PC-9 (cell line): ENCODE measurements around the gene WNT9A. TPM values are rescaled to one million over a fixed set of nuclear protein-coding genes. Genes with fewer than 3 reads are reported as not detected.

Source experiments
- BruUV-seq: library from RNA; stranded (reverse); fragments of 400-500 nt; replicated peaks from 2 replicates; lab custom pipeline; 2021; lab: Mats Ljungman, UMichigan
- CTCF ChIA-PET: fragments of 300-600 bp; sonication (Branson Sonifier 250); formaldehyde crosslinking; loops from one replicate; lab custom pipeline; 2022; ENCODE audit warnings: antibody characterized with exemption; lab: Charles Lee
- POLR2A ChIA-PET: fragments of 300-600 bp; sonication (Branson Sonifier 250); formaldehyde crosslinking; loops from one replicate; lab custom pipeline; 2022; ENCODE audit warnings: antibody characterized with exemption; ENCODE audit not compliant: unreplicated experiment; lab: Charles Lee
- DNase-seq, 2 experiments: peaks; one replicate each; pipeline versions ENCODE4 v3.0.0 to v3.0.0-alpha.2; 2015 to 2022; ENCODE audit warnings: mixed read lengths in 1 of 2
- H2AFZ ChIP-seq: fragments of 200-600 bp; sonication (generic); 2 replicates; pipeline ENCODE4 v1.8.1; 2017; ENCODE audit warnings: antibody characterized with exemption
- H3F3A ChIP-seq: fragments of 200-600 bp; sonication (generic); 2 replicates; pipeline ENCODE4 v1.8.1; 2017; ENCODE audit warnings: antibody characterized with exemption, mild to moderate bottlenecking, low read depth; ENCODE audit not compliant: insufficient read depth
- H3K27ac ChIP-seq: fragments of 200-600 bp; sonication (generic); 2 replicates; pipeline ENCODE4 v1.6.1; 2016; ENCODE audit warnings: mixed run types
- H3K27me3 ChIP-seq: fragments of 200-600 bp; sonication (generic); 2 replicates; pipeline ENCODE4 v1.6.1; 2016; ENCODE audit warnings: low read depth, mixed run types; ENCODE audit not compliant: insufficient read depth
- H3K36me3 ChIP-seq: fragments of 200-600 bp; sonication (generic); 2 replicates; pipeline ENCODE4 v1.6.1; 2016; ENCODE audit warnings: low read depth, mixed run types
- H3K4me1 ChIP-seq: fragments of 200-600 bp; sonication (generic); replicated peaks from 2 replicates; pipeline ENCODE4 v1.6.1; 2016; ENCODE audit warnings: mixed run types; ENCODE audit not compliant: insufficient read depth
- H3K4me2 ChIP-seq: fragments of 200-600 bp; sonication (generic); 2 replicates; pipeline ENCODE4 v1.6.1; 2017; ENCODE audit warnings: mixed run types
- H3K4me3 ChIP-seq: fragments of 200-600 bp; sonication (generic); 2 replicates; pipeline ENCODE4 v1.6.1; 2016; ENCODE audit warnings: mixed run types
- H3K79me2 ChIP-seq: fragments of 200-600 bp; sonication (generic); 2 replicates; pipeline ENCODE4 v1.6.1; 2017; ENCODE audit warnings: low read depth, mixed run types
- H3K9me2 ChIP-seq: fragments of 200-600 bp; sonication (generic); 2 replicates; pipeline ENCODE4 v1.8.1; 2017; ENCODE audit warnings: mild to moderate bottlenecking; ENCODE audit not compliant: insufficient read depth
- H3K9me3 ChIP-seq: fragments of 200-600 bp; sonication (generic); 2 replicates; pipeline ENCODE4 v1.8.1; 2016; ENCODE audit warnings: low read depth; ENCODE audit not compliant: insufficient read depth
- H4K20me1 ChIP-seq: fragments of 200-600 bp; sonication (generic); 2 replicates; pipeline ENCODE4 v1.8.1; 2017; ENCODE audit not compliant: insufficient read depth
- EZH2 ChIP-seq: fragments of 200-600 bp; sonication (generic); IDR thresholded peaks from 2 replicates; pipeline ENCODE4 v1.8.0; 2017; ENCODE audit warnings: antibody characterized with exemption, low read depth
- intact Hi-C: fragments of 100-400 bp; cut with micrococcal nuclease; formaldehyde crosslinking; loops from one replicate; pipeline ENCODE4 v1.10.0; 2022; ENCODE audit not compliant: unreplicated experiment
- total RNA-seq: library from RNA; stranded (reverse); gene quantifications from 2 replicates; pipeline ENCODE4 v1.2.3, GENCODE V29; 2021
- TF ChIP-seq, protein P1 (sequence below): fragments of 200-600 bp; sonication (generic); conservative IDR thresholded peaks from 2 replicates; pipeline ENCODE4 v1.6.1; 2017; ENCODE audit warnings: mixed run types, antibody characterized with exemption, mild to moderate bottlenecking, moderate library complexity

WNT9A gene
- total RNA-seq, 1 experiment from 2014 or later, result 42.4 TPM

DNA sequence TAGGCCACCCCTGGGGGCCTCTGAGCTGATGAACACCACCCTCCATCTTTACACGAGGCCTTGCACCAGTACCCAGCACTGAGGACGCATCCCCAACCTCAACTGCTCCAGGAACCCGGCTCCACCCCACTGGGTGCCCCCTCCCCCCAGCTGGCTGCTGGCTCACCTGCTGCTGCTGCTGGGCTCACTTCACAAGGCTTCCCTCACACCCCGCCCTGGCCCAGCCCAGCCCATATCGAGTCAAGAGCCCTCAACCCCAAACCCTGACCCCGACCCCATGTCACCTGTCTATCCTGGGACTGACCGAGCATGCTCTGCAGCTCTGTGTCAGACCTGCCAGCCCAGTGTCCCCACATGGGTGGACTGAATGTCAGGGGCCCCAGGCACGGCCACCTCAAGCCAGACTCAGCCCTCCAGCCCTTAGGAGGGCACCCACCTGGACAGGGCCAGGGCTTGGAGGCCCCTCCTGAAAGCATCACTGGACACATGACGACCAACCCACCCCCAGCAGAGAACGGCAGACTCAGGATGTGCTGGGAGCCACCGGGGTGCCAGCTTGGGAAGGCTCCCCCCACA is 21.4 kb downstream of the WNT9A start:
- TF ChIP-seq, protein P1, sequence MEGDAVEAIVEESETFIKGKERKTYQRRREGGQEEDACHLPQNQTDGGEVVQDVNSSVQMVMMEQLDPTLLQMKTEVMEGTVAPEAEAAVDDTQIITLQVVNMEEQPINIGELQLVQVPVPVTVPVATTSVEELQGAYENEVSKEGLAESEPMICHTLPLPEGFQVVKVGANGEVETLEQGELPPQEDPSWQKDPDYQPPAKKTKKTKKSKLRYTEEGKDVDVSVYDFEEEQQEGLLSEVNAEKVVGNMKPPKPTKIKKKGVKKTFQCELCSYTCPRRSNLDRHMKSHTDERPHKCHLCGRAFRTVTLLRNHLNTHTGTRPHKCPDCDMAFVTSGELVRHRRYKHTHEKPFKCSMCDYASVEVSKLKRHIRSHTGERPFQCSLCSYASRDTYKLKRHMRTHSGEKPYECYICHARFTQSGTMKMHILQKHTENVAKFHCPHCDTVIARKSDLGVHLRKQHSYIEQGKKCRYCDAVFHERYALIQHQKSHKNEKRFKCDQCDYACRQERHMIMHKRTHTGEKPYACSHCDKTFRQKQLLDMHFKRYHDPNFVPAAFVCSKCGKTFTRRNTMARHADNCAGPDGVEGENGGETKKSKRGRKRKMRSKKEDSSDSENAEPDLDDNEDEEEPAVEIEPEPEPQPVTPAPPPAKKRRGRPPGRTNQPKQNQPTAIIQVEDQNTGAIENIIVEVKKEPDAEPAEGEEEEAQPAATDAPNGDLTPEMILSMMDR, result no peak
- no peak for TF ChIP-seq EZH2
- POLR2A ChIA-PET, result interaction anchor here (0.6 kb wide), 1 partner anchor 10 kb away, joined by 3 read pairs; no protein-coding TSS in a partner anchor
- H3K79me2 ChIP-seq, result no peaks in the 10 kb centered on the region
- H3K4me3 ChIP-seq, result no peak overlapping the region
- no peaks in the 10 kb centered on the region for H3F3A ChIP-seq
- no peak overlapping the region for H3K27ac ChIP-seq
- no TSS peak for BruUV-seq
- H4K20me1 ChIP-seq, result no peaks in the 10 kb centered on the region
- intact Hi-C loops, result no loop called here
- no peaks in the 10 kb centered on the region for H3K27me3 ChIP-seq
- CTCF ChIA-PET, result no interaction called here
- H3K4me2 ChIP-seq, result no peak overlapping the region
- DNase-seq, result no peak
- H2AFZ ChIP-seq, result no peak overlapping the region
- H3K9me3 ChIP-seq, result no peaks in the 10 kb centered on the region
- H3K4me1 ChIP-seq, result no peaks in the 10 kb centered on the region
- H3K9me2 ChIP-seq, result no peaks in the 10 kb centered on the region
- no peaks in the 10 kb centered on the region for H3K36me3 ChIP-seq

DNA sequence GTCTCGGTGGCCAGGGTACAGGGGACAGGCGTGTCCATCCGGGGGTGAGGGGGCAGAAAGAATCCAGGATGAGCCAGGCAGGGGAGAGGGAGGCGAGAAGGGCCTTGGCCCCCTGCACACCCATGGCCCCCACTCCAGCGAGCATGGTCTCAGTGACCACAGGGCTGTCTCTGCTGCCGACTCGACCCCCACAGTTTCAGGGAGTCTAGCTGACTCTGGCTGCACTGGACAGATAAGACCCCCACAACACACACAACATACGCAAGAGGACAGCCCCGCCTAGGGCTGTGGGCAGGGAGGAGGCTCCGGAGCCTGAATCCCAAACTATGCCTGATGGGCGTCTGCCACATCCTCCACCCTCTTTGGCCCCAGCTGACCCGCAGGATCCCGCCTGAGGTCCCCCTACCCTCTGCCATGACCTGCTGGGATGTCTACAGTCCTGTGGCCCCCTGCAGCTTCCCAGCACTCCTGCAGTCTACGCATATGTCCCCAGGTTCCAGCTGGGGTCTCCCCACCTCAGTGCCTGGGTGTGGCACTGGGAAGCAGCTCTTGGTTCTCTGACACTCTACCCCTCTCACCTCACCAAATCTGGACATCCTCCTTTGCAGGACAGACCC is 22.0 kb downstream of the WNT9A start:
- DNase-seq, result no peak
- POLR2A ChIA-PET, result no interaction called here
- intact Hi-C loops, result no loop called here
- H3K9me3 ChIP-seq, result no peaks in the 10 kb centered on the region
- no peak overlapping the region for H3K4me3 ChIP-seq
- H3K4me2 ChIP-seq, result no peak overlapping the region
- no peaks in the 10 kb centered on the region for H3K36me3 ChIP-seq
- no peaks in the 10 kb centered on the region for H3K27me3 ChIP-seq
- TF ChIP-seq, protein P1, result no peak
- no peak for TF ChIP-seq EZH2
- H3K9me2 ChIP-seq, result no peaks in the 10 kb centered on the region
- H3K79me2 ChIP-seq, result no peaks in the 10 kb centered on the region
- no peak overlapping the region for H2AFZ ChIP-seq
- no peaks in the 10 kb centered on the region for H3K4me1 ChIP-seq
- CTCF ChIA-PET, result interaction anchor here (0.5 kb wide), 1 partner anchor 22 kb away, joined by 17 read pairs; the partner anchor contains the start of gene WNT9A
- H3K27ac ChIP-seq, result no peak overlapping the region
- no TSS peak for BruUV-seq
- no peaks in the 10 kb centered on the region for H4K20me1 ChIP-seq
- H3F3A ChIP-seq, result no peaks in the 10 kb centered on the region

DNA sequence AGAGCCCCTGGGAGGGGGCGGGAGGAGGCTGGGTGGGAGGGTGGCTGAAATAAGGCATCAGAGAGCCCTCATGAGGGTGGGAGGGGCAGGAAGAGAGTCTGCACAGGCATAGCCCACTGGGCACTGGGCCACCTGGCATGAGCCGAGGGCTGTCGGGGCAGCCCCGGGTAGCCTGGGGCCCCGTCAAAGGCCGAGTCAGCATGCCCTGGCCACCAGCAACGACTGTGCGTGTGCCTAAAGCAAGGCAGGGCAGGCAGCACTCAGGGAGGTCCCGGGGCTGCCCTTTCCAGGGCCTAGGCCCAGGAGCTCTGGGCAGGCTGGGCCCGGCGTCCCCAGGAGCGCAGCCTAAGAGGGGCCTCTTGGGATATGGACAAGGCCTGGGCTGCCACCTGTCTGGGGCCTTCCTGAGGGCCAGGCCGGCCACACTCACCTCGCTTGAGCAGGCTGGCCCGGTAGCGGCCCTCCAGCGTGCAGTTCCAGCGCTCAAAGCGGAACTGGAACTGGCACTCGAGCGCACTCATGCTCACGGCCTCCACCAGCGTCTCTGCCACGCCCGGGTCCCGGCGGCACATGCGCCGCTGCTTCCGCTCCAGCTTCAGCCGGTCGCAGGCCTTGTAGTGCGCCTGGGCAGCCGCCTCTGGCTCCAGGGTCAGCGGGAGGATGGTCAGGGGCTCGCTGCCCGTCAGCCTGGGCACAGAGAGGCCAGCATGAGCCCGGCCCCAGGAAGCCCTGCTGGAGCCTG is 22.7 kb downstream of the WNT9A start:
- no peaks in the 10 kb centered on the region for H3K9me2 ChIP-seq
- no peaks in the 10 kb centered on the region for H4K20me1 ChIP-seq
- H3F3A ChIP-seq, result no peaks in the 10 kb centered on the region
- H3K9me3 ChIP-seq, result no peaks in the 10 kb centered on the region
- DNase-seq, result no peak
- H3K79me2 ChIP-seq, result no peaks in the 10 kb centered on the region
- intact Hi-C loops, result no loop called here
- no peak overlapping the region for H3K27ac ChIP-seq
- ChIA-PET POLR2A (no interaction called here), CTCF (interaction anchor here (0.5 kb wide), 1 partner anchor 23 kb away, joined by 17 read pairs; the partner anchor contains the start of gene WNT9A)
- TF ChIP-seq, protein P1, result no peak
- no peak for TF ChIP-seq EZH2
- no peak overlapping the region for H2AFZ ChIP-seq
- H3K36me3 ChIP-seq, result no peaks in the 10 kb centered on the region
- H3K4me3 ChIP-seq, result no peak overlapping the region
- no TSS peak for BruUV-seq
- no peaks in the 10 kb centered on the region for H3K4me1 ChIP-seq
- no peaks in the 10 kb centered on the region for H3K27me3 ChIP-seq
- no peak overlapping the region for H3K4me2 ChIP-seq
